GM18511 (cell line): ENCODE data around the gene CD300H.
"Not testable (repeated sequence)": the region's sequence is repeated elsewhere in the genome, so short reads cannot be mapped to it uniquely, and the experiment has no call there.

Experiments
- ATAC-seq: cut with Tn5 transposase; IDR thresholded peaks from one replicate; pipeline ENCODE4 v1.9.1; 2021; ENCODE audit warnings: mild to moderate bottlenecking, moderate library complexity; ENCODE audit not compliant: unreplicated experiment

CD300H gene

DNA sequence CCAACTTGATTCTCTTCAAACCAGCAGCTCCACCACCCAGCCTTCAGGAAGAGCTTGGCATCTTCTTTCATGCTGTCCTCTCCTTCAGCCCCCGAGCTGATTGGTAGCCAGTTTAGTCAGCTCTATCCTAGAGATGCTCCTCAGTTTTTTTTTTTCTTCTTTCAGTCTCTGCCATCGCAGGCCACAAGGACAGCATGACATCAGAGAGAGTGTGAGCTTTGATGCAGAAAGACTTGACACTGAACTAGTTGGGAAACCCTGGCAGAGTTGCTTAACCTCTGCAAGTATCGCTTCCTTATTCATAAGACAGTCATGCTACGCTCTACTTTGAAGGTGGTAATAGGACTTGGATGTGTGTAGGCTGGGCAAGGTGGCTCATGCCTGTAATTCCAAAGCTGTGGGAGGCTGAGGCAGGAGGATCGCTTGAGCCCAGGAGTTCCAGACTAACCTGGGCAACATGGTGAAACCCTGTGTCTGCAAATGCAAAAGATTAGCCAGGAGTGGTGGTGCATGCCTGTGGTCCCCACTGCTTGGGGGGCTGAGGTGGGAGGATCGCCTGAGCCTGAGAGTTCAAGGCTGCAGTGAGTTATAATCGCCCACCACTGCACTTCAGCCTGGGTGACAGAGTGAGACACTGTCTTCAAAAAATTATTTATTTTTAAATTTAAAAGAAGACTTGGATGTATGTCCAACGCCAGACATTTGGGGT is 38.7 kb downstream of the CD300H start:
- peak; percentile 91 for ATAC-seq

DNA sequence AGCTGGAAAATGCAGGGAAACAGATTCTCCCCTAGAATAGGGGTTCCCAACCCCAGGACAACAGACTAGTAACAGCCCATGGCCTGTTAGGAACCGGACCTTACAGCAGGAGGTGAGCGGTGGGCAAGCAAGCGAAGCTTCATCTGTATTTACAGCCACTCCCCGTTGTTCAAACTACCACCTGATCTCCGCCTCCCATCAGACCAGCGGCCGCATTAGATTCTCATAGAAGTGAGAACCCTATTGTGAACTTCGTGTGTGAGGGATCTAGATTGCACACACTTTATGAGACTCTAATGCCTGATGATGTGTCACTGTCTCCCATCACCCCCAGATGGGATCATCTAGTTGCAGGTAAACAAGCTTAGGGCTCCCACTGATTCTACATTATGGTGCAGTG is 39.6 kb downstream of the CD300H start:
- no peak for ATAC-seq

DNA sequence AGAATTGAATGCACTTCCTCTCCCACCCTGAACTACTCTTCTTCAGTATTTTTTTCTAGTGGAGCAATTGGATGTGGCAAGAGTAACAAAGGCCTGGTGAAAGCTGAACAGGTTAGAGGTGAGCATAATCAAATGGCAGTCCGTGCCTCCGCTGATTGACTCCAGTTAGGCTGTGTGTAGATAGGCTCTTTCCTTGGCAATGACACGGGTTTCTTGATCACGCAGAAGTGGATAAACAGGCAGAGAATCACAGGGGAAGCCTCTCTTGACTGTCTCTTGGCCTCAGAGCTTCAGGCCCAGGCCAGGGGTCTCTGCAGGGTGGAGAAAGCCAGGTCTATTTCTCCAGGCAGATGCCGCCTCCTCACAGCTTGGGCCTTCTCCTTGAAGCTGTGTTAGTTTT is 40.2 kb downstream of the CD300H start:
- no peak for ATAC-seq

DNA sequence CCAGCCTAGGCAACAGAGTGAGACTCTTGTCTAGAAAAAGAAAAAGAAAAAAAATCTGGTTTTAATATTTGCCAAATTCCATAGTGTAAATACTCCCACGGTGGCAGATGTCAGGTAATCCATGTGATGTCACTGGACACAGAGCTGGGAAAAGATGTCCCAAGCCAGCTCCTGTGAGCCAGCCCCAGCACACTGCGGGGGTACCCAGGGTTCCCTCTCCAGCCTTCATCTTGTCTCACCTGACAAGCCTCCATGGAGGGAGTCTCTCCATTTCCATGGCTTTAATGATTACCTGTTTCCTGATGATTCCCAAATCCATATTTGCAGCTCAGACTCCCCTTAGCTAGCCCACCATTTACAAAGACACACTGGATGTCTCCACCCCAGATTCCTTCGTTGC is 40.6 kb downstream of the CD300H start:
- no peak for ATAC-seq

DNA sequence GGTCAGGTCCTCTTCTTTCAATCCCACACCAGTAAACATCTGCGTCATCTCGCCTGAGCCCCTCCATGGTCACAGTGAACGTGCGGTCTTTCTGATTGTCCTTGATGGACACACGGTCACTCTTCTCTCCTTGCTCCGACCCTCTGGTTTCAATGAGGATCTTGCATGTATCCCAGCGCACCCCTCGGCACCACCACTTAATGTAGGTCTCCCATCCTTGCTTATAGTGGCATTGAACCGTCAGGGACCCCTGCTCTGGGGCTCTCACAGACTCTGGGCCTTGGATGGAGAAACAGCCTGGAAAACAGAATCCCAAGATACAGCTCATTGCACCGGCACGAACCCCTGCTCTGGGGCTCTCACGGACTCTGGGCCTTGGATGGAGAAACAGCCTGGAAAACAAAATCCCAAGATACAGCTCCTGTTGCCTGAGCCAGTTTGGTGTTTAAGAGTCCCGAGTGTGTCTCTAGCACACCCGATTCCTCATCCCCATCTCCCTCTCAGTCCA is 41.5 kb downstream of the CD300H start:
- ATAC-seq, result no peak

DNA sequence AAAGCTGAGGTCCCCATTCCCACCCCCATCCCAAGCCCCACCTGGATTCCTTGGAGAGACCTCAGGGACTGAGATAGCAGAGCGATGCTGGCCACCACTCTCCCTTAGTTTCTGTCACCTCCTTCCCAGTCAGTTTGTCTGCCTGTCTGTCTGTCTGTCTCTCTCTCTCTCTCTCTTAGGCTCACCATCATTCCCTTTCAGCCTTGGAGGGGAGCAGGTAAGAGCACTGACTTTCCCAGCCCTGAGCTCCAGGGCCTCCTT is 41.9 kb downstream of the CD300H start:
- no peak for ATAC-seq

DNA sequence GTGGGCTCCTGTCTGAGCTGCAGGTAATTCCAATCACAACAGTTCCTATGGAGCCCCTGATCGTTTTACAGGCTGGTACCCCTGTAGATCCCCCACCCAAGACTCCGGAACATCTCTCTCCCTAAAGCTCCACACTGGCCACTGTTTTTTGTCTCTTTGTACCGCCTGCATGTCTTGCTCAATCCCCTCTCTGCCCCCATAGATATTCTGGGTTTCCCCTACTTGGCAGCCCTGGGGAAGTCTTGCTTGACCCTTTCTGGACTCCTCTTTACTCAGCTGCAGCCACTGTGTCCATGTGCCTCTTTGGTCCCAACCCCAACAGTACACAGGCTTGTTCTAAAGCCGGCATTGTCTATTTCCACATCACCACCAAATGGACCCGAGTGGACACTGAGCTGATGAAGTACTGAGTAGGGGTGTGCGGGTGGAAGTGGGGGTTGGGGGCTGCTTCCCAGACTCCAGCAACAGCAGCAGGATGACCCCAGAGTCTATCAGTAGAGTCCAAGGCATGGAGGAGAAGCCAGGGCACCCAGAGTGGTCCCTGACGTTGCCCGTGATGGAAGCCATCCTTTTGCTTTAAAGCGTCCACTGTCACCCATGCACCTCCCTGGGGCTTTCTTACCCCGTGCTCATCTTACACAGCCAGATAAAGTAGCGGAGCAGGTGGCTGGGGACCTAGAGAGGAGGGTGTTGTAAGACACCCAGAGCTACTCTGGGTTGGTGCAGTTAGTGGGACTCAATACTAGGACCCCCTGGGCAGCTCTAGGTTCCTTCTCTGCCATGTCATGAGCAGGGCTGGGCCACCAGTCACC is 42.5 kb downstream of the CD300H start:
- no peak for ATAC-seq

DNA sequence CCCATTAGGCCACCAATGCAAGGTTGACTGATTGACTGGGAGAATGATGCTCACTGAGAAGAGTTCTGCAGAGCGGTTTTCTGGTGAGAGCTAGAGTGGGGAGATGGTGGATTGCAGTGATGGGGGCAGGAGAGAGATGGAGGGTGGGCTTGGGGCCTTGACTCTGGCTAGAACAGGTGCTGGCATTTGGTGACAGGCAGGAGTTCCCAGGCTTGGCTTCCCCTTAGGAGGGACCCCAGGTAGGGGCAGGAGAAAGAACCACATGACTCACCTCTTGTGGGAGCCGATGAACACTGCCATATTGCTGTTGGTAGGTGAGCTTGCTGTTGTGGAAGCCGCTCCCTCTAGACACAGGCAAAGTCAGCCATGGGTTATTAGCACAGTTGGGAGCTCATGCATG is 44.0 kb downstream of the CD300H start:
- ATAC-seq, result no peak

DNA sequence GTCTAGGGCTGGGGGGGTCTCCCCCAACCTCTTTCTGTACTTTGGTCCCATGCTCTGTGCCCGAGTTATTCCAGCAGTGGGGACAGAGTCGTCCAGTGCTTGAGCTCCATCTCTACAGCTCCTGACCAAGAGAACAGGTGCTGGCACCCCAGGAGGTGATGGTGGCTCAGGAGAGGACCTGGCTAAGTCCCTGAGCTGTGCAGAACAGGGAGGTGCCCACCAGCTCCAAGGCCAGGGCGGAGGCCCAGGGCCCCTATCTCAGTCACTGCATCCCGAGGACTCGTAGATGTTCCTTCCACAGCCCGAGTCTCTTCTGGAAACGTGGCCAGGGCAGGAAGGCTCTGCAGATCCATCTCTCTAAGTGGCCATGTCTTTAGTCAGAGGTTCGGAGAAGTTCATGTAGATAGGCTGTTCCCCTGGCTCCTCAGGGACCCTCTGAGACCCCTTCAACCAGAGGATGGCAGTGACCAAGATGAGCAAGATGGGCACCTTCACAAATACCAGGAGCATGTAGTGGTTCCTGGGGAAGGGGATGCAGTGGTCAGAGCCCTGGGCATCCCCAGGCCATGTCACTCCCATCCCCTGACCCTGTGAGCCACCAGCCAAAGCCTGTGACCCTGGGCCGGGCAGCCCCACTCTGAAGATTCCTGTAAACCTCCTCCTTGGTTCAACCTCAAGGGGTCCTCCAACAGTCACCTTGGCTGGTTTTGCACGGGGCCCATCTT is 44.8 kb downstream of the CD300H start:
- ATAC-seq, result no peak

DNA sequence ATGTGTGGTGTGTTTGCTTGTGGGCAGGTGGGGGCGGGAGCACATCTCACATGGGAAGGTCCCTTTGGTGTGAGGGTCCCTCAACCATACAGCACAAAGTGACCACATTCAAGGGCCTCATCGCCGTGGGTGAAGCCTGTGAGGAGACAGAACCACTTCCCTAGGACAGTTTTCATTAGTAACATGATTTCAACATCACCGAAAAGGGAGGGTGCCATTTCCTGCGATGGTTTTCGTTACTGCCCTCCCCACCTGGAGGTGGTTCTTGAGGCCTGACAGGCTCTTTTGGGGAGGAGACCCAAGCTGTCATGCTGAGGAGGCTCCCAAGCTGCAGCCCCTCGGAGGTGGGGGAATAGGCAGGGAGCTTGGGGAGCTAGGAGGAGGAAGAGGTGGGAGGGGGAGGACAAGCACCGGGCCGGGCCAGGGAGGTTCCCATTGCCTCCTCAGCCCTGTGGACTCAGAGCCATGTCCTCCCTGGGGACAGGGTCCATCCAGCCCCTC is 45.6 kb downstream of the CD300H start:
- no peak for ATAC-seq

DNA sequence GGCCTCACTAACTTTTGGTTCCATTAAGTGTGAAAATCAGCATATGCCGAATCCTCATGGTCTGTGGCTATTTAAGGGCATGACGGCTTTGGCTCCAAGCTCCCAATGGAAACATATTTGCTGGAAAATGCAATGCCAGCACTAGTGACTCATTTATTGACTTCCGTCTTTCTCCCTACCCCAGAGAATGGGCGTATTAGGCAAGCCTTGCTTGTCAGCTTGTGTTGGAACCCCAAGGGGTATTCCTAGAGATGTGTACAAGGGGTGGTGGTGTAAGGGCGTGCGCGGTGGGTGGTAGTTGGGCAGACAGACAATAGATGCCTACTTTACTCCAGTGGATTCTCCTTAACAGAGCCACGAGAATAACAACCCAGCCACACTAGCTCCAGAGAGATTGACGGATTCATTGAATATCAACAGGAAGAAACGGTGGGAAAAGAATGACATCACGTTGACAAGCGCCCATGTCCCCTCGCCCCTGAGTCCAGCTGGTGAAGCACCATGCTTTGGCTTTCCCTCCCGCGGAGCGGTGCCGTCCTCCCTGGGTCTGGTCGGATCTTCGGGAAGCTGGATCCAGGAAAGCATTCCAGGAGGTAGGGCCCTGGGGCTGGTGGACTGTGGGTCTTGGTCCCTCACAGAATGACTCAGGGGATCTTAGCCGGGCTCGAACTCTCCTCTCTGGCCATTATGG is 46.4 kb downstream of the CD300H start:
- ATAC-seq, result no peak

DNA sequence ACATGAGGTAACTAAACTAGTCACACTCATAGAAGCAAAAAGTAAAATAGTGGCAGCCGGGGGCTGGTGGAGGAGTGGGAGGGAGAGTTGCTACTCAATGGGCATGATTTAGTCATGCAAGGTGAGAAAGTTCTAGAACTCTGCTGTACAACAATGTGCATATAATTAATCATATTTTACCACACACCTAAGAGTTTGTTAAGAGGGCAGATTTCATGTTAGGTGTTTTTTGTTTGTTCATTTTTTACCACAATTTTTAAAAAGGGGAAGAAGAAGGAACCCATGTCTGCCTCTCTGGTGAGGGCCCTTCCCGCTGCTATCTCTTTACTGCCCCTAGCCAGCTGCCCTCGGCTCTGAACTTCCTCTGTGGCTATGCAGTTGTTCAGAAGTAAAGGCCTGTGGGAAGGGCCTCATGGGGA is 47.3 kb downstream of the CD300H start:
- no peak for ATAC-seq

DNA sequence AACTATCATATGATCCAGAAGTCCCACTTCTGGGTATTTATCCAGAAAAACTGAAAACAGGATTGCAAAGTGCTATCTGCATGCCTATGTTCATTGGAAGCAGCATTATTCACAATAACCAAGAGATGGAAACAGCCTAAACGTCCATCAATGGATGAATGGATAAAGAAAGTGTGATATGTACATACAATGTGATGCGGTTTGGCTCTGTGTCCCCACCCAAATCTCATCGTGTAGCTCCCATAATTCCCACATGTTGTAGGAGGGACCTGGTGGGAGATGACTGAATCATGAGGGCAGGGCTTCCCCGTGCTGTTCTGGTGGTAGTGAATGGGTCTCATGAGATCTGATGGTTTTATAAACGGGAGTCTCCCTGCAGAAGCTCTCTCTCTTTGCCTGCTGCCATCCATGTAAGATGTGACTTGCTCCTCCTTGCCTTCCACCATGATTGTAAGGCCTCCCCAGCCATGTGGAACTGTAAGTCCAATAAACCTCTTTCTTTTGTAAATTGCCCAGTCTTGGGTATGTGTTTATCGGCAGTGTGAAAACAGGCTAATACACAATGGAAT is 48.8 kb downstream of the CD300H start:
- not testable (repeated sequence) for ATAC-seq

DNA sequence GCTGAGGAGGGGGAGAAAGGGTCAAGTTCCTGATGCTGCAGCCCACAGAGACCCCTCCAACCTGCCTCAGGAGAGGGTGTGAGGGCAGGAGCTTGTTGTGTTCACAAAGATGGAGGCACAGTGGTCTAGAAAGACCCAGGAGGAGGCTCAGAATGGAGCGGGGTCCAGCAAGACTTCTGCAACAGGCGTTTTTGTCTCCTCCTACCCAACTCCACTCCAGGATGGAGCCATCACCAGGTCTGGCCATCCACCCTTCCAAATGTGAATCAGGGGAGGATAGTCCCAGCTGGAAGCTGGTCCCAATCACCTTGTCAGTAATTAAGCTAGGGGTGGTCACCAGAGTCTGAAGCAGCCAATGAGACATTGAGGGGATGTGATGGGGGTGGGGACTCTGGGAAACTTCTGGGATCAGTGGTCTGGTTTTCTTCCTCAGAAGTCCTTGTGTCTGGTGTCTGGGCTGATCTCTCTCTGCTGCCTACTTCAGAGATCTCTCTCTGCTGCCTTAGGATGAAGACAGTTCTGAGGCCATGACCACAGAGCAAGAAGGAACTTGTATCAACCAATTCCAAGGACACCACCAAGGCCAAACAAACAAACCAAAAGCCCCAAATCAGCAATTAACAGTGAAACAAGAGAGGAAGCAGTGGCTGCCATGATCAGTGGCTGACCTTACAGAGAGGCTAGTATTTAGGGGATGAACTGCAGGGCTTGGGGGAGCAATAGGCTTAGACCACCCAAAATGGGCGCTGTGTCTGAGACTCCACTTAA is 50.6 kb downstream of the CD300H start:
- ATAC-seq, result no peak

DNA sequence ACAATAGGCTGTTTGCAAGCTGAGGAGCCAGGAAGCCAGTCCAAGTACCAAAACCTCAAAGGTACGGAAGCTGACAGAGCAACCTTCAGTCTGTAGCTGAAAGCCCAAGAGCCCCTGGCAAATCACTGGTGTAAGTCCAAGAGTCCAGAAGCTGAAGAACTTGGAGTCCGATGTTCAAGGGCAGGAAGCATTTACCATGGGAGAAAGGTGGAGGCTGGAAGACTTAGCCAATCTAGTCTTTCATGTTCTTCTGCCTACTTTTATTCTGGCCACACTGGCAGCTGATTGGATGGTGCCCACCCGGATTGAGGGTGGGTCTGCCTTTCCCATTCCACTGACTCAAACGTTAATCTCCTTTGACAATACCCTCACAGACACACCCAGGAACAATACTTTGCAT is 51.4 kb downstream of the CD300H start:
- ATAC-seq, result no peak

DNA sequence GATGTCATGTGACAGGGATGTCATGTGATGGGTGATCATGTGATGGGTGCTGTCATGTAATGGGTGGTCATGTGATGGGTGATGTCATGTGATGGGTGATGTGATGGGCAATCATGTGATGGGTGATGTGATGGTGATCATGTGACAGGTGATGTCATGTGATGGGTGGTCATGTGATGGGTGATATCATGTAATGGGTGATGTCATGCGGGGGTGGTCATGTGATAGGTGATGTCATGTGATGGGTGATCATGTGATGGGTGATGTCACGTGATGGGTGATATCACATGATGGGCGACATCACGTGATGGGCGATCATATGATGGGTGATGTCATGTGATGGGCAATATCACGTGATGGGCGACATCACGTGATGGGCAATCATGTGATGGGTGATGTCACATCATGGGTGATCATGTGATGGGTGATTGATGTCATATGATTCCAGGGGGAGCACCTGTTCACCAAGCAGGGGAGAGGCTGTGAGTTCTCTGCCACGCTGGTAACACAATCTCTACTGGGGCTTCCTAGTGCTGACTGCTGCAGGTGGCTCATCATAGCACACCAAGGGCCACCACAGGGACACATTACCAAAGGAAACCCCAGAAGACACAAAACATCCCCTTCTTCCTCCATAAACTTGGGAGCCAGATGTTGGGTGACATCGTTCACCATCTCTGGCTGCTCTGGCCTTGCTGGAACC is 52.5 kb downstream of the CD300H start:
- no peak for ATAC-seq

DNA sequence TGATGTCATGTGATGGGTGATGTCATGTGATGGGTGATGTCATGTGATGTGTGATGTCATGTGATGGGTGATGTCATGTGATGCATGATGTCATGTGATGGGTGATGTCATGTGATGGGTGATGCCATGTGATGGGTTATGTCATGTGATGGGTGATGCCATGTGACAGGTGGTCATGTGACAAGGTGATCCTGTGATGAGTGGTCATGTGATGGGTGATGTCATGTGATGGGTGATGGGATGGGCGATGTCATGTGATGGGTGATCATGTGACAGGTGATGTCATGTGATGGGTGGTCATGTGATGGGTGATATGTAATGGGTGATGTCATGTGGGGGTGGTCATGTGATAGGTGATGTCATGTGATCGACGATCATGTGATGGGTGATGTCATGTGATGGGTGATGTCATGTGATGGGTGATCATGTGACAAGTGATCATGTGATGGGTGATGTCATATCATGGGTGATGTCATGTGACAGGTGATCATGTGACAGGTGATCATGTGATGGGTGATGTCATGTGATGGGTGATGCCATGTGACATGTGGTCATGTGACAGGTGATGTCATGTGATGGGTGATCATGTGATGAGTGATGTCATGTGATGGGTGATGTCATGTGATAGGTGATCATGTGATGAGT is 53.2 kb downstream of the CD300H start:
- no peak for ATAC-seq

DNA sequence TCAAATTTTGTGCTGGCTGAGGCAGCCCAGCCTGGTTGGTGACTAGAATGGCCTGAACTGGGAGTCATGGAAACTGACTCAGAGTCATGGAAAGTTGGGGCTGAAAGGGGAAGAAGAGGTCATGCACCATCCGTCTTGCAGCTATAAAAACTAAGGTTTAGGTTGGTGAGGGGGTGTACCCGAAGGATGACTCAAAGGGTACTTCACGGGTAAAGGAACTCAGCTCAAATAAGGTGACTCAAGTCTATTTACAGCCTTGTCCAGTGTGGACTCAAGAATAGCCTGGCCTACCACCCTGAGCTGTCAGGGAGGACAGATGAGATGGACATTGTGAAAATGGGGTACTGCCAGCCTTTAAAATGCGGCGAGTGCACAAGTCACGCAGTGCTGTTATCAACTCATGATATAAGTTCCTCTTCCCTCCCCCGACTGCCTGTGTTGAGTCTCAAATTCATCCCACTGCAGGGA is 54.7 kb downstream of the CD300H start:
- peak; percentile 77 for ATAC-seq

DNA sequence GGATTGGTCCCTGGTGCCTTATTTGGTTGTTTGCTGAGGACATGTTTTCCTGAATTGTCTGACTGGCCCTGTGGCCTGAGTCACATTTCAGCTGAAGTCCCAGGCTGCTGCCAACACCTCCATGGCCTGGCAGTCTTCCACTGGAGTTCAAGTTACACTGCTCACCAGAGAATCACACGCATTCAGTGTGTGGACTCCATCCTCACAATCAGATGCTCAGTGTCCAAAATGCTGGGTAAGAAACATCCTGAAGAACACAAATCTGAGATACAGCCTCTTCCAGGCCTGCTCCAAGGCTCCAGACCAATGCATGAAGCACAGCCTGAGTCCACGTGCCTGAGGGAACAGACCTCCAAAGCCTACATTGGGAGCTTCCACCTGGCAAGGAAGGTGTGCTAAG is 55.3 kb downstream of the CD300H start:
- ATAC-seq, result no peak
